IPS-15b (cell line): ENCODE data around the gene FILIP1L.

ENCODE experiments used
- H3K27me3 ChIP-seq: one replicate; pipeline ENCODE4 v1.6.1; 2013; ENCODE audit warnings: low read length; ENCODE audit not compliant: control insufficient read depth, insufficient read depth
- H3K36me3 ChIP-seq: one replicate; pipeline ENCODE4 v1.6.1; 2013; ENCODE audit warnings: low read length; ENCODE audit not compliant: control insufficient read depth, insufficient read depth
- H3K4me1 ChIP-seq: one replicate; pipeline ENCODE4 v1.6.1; 2013; ENCODE audit warnings: mild to moderate bottlenecking, low read length; ENCODE audit not compliant: control insufficient read depth, insufficient read depth
- H3K4me3 ChIP-seq: one replicate; pipeline ENCODE4 v1.5.1; 2013; ENCODE audit warnings: low read depth, low read length
- H3K9ac ChIP-seq: one replicate; pipeline ENCODE4 v1.6.1; 2013; ENCODE audit warnings: low read depth, mild to moderate bottlenecking, low read length
- H3K9me3 ChIP-seq: one replicate; pipeline ENCODE4 v1.6.1; 2013; ENCODE audit warnings: mild to moderate bottlenecking, low read length; ENCODE audit not compliant: control insufficient read depth, insufficient read depth

The FILIP1L gene

DNA sequence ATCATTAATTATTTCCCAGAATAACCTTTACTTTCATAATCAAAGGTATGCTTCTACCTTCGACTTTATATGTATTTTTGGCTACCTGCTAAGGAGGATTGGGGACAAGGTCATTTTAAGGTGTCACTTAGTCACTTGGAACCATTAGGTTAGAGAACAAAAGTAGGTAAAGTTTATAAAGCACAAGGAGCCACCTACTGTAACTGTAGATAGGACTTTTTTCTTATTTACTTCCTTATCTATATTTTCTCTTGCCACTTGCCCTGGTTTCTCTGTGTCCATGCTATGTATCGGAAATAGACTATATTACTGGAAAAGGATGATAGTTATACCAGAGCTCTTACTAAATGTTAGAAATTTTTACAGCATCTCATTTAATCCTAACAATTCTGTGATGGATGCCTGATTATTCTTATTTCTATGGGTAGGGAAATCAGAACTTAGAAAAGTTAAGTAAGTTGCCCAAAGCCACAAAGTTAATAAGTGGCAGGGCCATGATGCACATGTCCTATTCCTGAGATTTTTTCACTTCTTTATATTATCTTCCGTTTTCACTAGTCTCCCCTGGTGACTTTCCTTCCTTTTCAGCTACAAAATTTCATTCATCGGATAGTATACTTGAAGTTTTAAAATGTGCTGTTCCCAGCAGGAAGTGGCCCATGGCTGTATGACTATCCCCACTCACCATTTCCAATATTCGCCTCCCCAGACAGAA, 164.2 kb downstream of the FILIP1L start:
- Histone ChIP-seq H3K4me3 (no peak overlapping the region), H3K4me1 (peaks cover 10% of the 10 kb centered on the region), H3K9me3 (no peaks in the 10 kb centered on the region), H3K36me3 (no peaks in the 10 kb centered on the region), H3K27me3 (no peaks in the 10 kb centered on the region), H3K9ac (no peak overlapping the region)

DNA sequence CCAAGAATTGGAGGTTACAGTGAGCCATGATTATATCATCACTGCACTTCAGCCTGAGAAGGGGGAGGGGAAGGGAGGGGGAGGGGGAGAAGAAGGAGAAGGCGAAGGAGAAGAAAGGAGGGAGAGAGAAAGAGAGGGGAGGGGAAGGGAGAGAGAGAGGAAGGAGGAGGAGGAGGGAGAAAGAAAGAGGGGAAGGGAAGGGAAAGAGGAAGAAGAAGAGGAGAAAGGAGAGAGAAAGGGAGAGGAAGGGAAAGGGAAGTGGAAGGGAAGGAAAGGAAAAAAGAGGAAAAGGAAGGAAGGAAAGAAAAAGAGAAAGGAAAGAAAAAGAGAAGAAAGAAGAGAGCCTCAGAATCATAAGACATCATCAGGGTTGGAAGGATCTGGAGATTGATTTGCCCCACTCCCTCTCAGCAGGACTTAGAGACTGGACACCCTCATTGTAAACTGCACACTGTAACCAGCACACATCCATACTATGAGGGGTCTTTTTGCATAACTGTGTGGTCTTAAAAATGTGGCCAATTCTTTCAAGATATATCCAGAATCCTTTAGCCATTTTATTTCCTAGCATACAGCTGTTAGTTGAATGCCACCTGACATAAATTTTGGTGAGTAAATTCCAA, 165.7 kb downstream of the FILIP1L start:
- Histone ChIP-seq H3K9me3 (no peaks in the 10 kb centered on the region), H3K4me1 (peaks cover 12% of the 10 kb centered on the region), H3K9ac (no peak overlapping the region), H3K36me3 (no peaks in the 10 kb centered on the region), H3K27me3 (no peaks in the 10 kb centered on the region), H3K4me3 (no peak overlapping the region)

- Histone ChIP-seq H3K9ac (no peak overlapping the region), H3K27me3 (no peaks in the 10 kb centered on the region), H3K4me3 (no peak overlapping the region), H3K4me1 (peaks cover 8% of the 10 kb centered on the region), H3K9me3 (no peaks in the 10 kb centered on the region), H3K36me3 (no peaks in the 10 kb centered on the region)
Observed at GRCh38 chr3:99947356-99947755, 166.9 kb downstream of the FILIP1L start.

DNA sequence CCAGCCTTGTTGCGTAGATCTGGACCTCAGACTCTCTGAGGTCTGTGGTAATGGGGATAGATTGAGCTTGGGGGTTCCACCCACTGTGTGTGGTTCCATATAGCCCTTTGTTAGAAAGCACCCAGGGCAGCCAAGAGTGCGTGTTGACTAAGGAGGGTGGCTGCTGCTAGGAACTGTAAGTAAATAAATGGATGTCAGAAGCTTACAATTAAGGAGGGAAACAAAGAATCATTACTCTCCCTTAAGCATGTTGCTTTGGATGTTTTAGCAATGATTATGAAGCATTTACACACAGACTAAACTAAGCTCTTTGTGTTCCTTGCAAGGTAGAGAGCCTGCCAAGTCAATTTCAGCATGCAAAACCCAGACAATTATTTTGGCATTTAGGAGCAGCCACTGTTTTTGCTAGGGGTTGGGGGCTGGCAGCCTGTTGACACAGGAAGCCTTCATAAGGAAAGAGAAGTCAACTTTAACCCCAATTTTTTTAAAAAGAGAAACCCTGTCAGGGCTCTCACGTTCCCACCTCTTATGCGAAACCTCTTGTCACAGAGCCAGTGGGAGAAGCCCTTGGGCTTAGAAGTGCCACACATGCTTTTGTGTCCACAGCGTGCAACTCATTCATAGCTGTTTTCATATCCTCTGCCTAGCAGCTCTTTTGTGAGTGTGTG, 168.8 kb downstream of the FILIP1L start:
- H3K4me1 ChIP-seq = peaks cover 5% of the 10 kb centered on the region
- no peaks in the 10 kb centered on the region for H3K27me3 ChIP-seq
- H3K9ac ChIP-seq = no peak overlapping the region

GRCh38 chr3:99943931-99944761, 170.2 kb downstream of the FILIP1L start:
- H3K36me3 ChIP-seq = no peaks in the 10 kb centered on the region
- H3K4me3 ChIP-seq = no peak overlapping the region
- peaks cover 5% of the 10 kb centered on the region for H3K4me1 ChIP-seq
- H3K9me3 ChIP-seq = no peaks in the 10 kb centered on the region
- H3K27me3 ChIP-seq = no peaks in the 10 kb centered on the region
- H3K9ac ChIP-seq = no peak overlapping the region

More for the DNA sequence above, 168.8 kb downstream of the FILIP1L start:
- Histone ChIP-seq H3K4me3 (no peak overlapping the region), H3K36me3 (no peaks in the 10 kb centered on the region), H3K9me3 (no peaks in the 10 kb centered on the region)

DNA sequence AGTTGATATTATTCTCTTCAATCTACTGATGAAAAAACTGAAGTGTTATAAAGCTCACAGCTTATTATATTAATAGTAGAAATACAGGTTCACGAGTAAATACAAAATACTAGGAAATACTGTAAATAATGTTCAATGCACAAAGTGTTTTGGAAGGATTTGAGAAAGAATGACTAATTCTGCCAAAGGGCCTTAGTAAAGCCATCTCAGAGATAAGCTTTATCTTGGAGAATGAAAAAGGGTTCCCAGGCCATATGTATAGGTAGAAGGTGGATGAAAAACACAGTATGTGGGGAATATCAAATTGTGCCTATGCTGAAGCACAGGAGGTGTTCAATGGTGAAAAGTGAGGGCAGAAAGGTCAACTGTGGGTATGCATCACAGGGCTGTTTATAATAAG, 173.1 kb downstream of the FILIP1L start:
- Histone ChIP-seq H3K9me3 (no peaks in the 10 kb centered on the region), H3K4me1 (peaks cover 5% of the 10 kb centered on the region), H3K27me3 (no peaks in the 10 kb centered on the region), H3K4me3 (no peak overlapping the region), H3K36me3 (no peaks in the 10 kb centered on the region), H3K9ac (no peak overlapping the region)

DNA sequence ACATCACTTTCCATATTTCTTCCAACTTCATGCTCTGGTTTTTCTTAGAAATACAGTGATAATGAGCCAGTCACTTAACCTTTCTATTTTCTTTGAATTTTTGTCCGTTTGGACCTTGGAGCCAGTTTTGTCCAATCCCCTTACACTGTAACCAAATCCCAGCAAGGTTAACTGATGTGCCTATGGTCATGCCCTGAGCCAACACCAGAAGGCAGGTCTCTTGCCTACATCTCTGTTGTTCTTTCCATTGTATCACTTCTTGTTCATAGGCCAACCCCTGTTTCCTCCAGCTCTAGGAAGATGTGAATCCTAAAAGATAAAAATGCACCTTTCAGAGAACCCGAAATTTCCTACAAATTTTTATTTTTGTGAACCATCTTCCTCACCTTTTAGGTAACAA, 174.0 kb downstream of the FILIP1L start:
- no peaks in the 10 kb centered on the region for H3K9me3 ChIP-seq
- peaks cover 5% of the 10 kb centered on the region for H3K4me1 ChIP-seq
- no peak overlapping the region for H3K4me3 ChIP-seq
- no peaks in the 10 kb centered on the region for H3K27me3 ChIP-seq
- H3K36me3 ChIP-seq = no peaks in the 10 kb centered on the region
- no peak overlapping the region for H3K9ac ChIP-seq

DNA sequence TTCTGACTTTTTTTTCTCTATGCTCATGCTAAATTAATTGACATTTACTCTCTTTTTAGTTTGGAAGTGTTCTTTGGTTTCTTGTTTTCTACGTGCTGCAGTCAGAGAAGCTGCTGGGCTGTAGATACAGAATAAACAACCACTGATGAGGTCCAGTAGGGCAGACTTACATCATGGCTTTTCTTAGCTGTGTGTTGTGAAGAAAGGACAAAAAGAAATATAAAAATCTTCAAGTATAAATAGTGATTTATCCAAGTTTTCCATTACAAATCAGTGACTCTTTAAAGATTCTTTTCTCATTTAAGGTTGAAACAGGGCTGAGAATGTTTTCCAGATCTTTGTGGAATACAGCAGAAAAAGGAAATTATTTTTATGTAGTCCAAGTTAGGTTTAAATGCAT, 174.4 kb downstream of the FILIP1L start:
- Histone ChIP-seq H3K9ac (no peak overlapping the region), H3K4me3 (no peak overlapping the region), H3K27me3 (no peaks in the 10 kb centered on the region), H3K9me3 (no peaks in the 10 kb centered on the region), H3K4me1 (peaks cover 2% of the 10 kb centered on the region), H3K36me3 (no peaks in the 10 kb centered on the region)

- H3K4me1 ChIP-seq = no peaks in the 10 kb centered on the region
- no peak overlapping the region for H3K9ac ChIP-seq
- H3K36me3 ChIP-seq = no peaks in the 10 kb centered on the region
- no peak overlapping the region for H3K4me3 ChIP-seq
- H3K9me3 ChIP-seq = no peaks in the 10 kb centered on the region
- H3K27me3 ChIP-seq = no peaks in the 10 kb centered on the region
Observed at GRCh38 chr3:99938270-99938911, 175.9 kb downstream of the FILIP1L start.

DNA sequence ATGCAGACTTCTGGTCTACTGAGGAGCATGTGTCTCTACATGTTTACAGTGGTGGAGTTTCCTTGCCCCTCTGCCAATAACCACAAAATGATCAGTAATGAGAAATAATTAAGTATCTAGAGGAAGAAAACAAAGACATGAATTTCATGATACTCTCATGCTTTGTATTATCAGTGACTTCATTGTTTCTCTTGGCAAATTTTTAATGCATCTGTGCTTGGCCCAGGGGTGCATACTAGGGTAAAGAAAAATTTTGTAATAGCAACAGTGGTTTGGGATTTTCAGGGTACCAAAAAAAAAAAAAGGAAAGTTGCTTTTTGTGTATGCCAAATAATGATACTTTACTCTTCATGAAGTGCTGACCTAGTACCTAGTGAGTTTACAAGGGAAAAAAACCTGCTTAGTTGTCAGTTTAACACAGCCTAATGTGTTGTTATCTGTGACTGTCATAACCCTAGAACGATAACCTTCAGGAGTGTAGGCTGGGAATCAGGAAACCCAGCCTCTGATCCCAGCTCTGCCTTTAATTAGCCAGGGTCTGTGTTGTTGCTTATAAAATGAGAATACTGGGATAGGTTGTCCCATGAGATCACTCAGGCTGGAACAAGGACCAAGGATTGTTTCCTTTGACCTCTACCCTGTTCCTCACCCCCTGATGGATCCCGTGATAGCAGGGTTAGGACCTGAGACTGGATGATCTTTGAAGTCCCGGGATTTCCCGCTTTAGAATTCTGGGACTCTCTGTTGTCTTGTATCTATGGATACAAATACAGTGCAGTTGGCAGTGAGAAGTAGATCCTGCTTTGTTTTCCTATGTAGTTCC, 179.1 kb downstream of the FILIP1L start:
- H3K9me3 ChIP-seq = no peaks in the 10 kb centered on the region
- no peaks in the 10 kb centered on the region for H3K36me3 ChIP-seq
- H3K4me3 ChIP-seq = no peak overlapping the region
- H3K9ac ChIP-seq = no peak overlapping the region
- peaks cover 13% of the 10 kb centered on the region for H3K4me1 ChIP-seq
- H3K27me3 ChIP-seq = no peaks in the 10 kb centered on the region
